ENCODE data around the gene RAE1. TPM values are rescaled to one million over a fixed set of nuclear protein-coding genes. Genes with fewer than 3 reads are reported as not detected.

RAE1 gene
- total RNA-seq, 2 experiments from 2014 or later, result 31.8 to 34.4 TPM

DNA sequence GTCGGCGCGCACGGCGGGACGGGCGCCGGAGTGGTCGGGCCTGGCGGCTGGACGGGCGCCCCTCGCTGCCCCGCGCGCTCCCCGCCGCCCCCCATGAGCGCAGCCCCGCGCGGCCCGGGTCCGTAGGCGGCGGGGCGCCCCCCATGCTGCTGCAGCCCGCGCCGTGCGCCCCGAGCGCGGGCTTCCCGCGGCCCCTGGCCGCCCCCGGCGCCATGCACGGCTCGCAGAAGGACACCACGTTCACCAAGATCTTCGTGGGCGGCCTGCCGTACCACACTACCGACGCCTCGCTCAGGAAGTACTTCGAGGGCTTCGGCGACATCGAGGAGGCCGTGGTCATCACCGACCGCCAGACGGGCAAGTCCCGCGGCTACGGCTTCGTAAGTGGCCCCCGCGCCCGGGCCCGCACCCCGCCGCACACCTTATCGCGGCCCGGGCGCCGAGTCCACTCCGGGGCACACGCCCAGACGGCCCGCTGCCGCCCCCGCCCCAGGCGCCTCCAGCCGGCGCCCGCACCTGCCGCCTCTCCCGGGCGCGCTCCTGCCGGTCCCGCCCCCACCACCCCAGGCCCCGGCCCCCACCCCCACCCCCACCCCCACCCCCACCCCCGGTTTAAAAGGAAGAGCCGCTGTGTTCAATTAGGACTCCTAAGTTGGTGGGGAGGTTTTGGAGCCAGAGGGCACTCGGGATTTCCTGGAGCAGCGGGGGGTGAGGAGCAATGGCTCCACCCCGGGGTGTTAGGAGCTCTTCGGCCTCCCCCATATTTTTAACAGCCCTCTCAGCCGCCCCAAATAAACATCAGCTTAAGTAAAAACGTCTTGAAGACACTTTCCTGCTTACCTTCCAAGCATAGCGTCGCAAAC is 40.6 kb downstream of the RAE1 start:
- Mint-ChIP-seq H3K4me1 (peaks cover 26% of the 10 kb centered on the region), H3K27ac (peak overlapping the region; percentile 87), H3K9me3 (no peaks in the 10 kb centered on the region), H3K4me3 (peak overlapping the region; percentile 89), H3K36me3 (peaks cover 29% of the 10 kb centered on the region), H3K27me3 (no peaks in the 10 kb centered on the region)
- peak; percentile 5 for ATAC-seq (ENCODE audit: low read depth)
- DNase-seq, result peak; percentile 65
- POLR2A ChIA-PET, result interaction anchor here (0.7 to 5.3 kb wide), 13 partner anchors 11 to 909 kb away, joined by 3 to 78 read pairs (median 7); partner anchors contain the start of gene ZBP1

DNA sequence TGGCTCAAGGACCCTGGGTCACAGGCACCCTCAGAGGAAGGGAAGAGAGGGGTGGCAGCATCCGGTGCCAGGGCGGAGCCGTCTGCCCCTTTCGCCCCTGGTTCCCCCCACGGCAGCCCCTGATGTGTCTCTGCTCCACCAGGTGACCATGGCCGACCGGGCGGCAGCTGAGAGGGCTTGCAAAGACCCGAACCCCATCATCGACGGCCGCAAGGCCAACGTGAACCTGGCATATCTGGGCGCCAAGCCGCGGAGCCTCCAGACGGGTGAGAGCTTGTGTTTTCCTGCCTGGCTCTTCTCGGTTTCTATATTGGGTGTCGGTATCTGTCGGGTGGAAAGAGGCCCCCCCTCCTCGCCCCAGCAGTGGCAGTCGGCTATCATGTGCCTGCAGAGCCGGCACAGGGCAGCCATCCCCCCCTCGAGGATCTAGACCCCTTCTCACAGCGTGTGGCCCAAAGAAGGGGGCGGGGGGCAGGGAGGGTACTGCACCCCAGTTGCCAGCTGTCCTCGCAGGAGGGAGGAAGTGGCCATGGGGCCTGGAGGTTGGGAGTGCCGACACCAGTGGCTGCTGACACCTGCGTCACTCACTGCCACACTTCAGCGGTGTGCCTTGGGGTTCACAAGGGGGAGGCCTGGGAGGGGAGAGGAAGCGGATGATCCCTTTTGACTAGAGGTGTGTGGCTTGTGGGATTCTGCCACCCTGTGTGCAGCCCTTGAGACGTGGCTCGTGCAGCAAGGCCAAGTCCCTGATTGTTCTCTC is 41.6 kb downstream of the RAE1 start:
- H3K4me1 Mint-ChIP-seq, result peaks cover 35% of the 10 kb centered on the region
- peak; percentile 67 for ATAC-seq (ENCODE audit: low read depth)
- POLR2A ChIA-PET, result interaction anchor here (0.8 to 5.3 kb wide), 13 partner anchors 9 to 241 kb away, joined by 3 to 78 read pairs (median 4); partner anchors contain the start of gene ZBP1
- peaks cover 38% of the 10 kb centered on the region for H3K36me3 Mint-ChIP-seq
- no peaks in the 10 kb centered on the region for H3K27me3 Mint-ChIP-seq
- H3K27ac Mint-ChIP-seq, result peak overlapping the region; percentile 87
- DNase-seq, result peak; percentile 84
- peak overlapping the region; percentile 89 for H3K4me3 Mint-ChIP-seq
- H3K9me3 Mint-ChIP-seq, result no peaks in the 10 kb centered on the region

DNA sequence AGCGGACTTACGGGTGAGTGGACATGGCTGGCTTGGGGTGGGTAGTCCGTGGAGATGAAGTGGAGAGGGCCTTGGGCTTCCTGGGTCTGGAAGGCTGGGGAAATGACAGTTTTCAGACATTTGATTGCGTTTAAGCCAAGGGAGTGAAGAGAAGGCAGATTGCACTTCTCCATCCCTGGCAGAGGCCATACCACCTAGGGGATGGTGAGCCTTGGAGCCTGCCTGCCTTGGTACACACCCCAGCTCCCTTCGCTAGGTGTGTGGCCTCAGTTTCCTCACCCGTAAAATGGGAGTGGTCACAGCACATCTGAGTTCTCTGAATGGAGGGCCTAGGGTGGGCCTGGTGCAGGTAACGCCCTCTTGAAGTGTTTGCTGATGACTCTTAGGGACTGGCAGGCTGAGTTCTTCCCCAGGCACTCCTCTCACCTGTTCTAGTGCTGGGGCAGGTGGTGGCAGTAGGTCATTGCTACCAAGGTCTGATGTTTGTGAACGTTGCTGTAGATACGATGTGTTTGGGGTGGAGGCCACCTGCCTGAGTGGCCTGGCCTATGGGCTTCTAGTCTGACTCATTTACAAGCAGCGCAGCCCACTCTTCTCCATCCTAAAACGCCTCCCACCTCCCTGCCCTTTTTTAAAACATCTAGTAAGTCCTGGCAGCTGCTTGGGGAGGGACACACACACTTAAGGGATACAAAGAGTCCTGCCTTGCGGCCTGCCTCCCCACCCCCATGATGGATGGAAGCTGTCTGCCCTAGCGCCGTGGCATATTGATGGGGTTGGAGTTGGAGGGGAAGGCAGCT is 42.5 kb downstream of the RAE1 start:
- no peaks in the 10 kb centered on the region for H3K27me3 Mint-ChIP-seq
- H3K36me3 Mint-ChIP-seq, result peaks cover 40% of the 10 kb centered on the region
- H3K4me3 Mint-ChIP-seq, result peak overlapping the region; percentile 89
- POLR2A ChIA-PET, result interaction anchor here (0.8 to 5.3 kb wide), 8 partner anchors 10 to 226 kb away, joined by 3 to 78 read pairs (median 7); partner anchors contain the start of gene ZBP1
- no peaks in the 10 kb centered on the region for H3K9me3 Mint-ChIP-seq
- peaks cover 40% of the 10 kb centered on the region for H3K4me1 Mint-ChIP-seq
- ATAC-seq (ENCODE audit: low read depth) (no peak), DNase-seq (no peak)
- peak overlapping the region; percentile 87 for H3K27ac Mint-ChIP-seq

DNA sequence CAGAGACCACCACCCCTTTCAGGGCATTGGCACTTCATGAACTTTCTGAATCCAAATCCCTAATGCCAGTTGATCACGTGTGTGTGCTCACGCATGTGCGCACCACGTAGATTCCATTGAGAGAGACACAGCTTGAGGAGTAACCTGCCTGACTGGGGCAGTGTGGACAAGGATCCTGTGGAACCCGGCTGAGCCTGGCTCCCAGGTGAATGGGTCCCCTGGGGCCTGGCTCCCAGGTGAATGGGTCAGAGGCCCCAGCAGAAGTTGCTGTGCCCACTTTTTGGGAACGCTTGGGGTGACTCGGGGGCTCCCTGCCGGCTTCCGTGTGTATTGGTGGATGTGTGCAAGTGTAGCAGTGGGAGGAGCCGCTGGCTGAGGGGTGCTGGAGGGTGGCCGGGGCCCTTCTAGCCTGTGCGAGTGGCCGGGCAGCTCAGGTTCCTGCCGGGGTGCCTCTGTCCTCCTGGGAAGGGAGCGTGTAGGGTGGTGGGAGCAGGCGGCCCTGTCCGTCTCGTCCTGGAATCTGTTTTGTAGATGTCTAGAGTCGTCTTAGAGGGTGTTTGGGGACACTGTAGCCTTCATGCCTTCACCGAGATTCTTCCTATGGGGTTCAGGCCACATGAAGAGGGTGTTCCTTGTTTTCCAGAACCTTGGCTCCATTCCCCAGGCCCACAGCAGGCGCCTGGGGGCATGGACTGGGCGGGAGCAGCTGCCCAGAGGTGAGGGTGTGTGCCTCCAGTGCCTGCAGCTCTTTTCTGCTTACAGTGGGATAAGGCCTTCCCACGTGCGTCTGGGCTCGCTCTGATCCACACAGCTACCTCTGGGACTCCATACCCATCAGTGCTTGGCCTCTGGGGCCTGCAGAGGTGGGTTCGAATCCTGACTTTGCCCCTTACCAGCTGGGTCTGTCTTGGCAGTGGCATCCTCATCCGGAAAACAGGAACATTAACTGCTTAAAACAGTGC is 43.3 kb downstream of the RAE1 start:
- H3K27me3 Mint-ChIP-seq, result no peaks in the 10 kb centered on the region
- no peak for DNase-seq
- peak overlapping the region; percentile 89 for H3K4me3 Mint-ChIP-seq
- no peaks in the 10 kb centered on the region for H3K9me3 Mint-ChIP-seq
- POLR2A ChIA-PET, result interaction anchor here (1.4 to 5.3 kb wide), 2 partner anchors 39 to 225 kb away, joined by 3 to 78 read pairs; no protein-coding TSS in a partner anchor
- ATAC-seq (ENCODE audit: low read depth), result no peak
- H3K4me1 Mint-ChIP-seq, result peaks cover 49% of the 10 kb centered on the region
- H3K36me3 Mint-ChIP-seq, result peaks cover 46% of the 10 kb centered on the region
- H3K27ac Mint-ChIP-seq, result no peak overlapping the region

GRCh38 chr20:57395111-57395966 is 44.3 kb downstream of the RAE1 start:
- no peak overlapping the region for H3K27ac Mint-ChIP-seq
- DNase-seq, result no peak
- POLR2A ChIA-PET, result interaction anchor here (5.4 kb wide), 1 partner anchor 38 kb away, joined by 76 read pairs; no protein-coding TSS in a partner anchor
- no peaks in the 10 kb centered on the region for H3K27me3 Mint-ChIP-seq
- no peak for ATAC-seq (ENCODE audit: low read depth)
- no peaks in the 10 kb centered on the region for H3K9me3 Mint-ChIP-seq
- H3K4me1 Mint-ChIP-seq, result peaks cover 45% of the 10 kb centered on the region
- H3K4me3 Mint-ChIP-seq, result no peak overlapping the region
- H3K36me3 Mint-ChIP-seq, result peaks cover 50% of the 10 kb centered on the region

- H3K36me3 Mint-ChIP-seq, result peaks cover 53% of the 10 kb centered on the region
- POLR2A ChIA-PET, result interaction anchor here (5.4 kb wide), 1 partner anchor 37 kb away, joined by 76 read pairs; no protein-coding TSS in a partner anchor
- peaks cover 47% of the 10 kb centered on the region for H3K4me1 Mint-ChIP-seq
- H3K27ac Mint-ChIP-seq, result no peak overlapping the region
- no peaks in the 10 kb centered on the region for H3K9me3 Mint-ChIP-seq
- no peak overlapping the region for H3K4me3 Mint-ChIP-seq
- ATAC-seq (ENCODE audit: low read depth), result no peak
- DNase-seq, result no peak
- H3K27me3 Mint-ChIP-seq, result no peaks in the 10 kb centered on the region
Observed at GRCh38 chr20:57396212-57396983, 45.3 kb downstream of the RAE1 start.

DNA sequence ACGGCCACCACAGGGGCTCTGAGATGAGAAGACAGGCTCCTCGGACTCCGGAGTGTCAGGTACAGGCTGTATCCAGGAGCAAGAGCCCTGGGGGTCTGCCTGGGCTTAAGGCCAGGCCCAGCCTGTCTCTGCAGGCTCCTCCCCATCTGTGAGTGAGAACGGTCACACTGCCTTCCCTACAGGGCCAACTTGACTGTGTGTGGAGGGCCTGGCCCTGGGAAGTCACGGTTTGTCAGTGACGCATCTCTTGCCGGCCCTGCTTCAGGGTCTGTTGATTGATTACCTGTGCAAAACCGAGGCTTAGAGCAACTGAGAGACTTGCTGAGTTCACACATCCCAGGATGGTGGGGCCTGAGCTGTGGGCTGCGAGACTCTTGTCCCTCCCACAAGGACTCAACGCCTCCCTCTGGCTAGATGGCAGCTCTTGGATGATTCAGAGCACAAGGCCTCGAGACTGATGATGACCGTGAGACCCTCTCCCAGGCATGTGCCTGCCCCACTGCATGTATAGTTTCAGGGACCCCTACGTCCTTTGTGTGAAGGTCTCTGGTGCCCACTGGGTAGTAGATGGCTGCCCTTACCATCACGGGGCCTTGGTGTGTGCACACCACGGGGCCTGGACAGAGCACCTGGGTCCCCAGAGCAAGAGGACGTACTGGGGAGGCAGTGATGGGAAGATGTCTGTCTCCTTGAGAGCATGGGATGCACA is 46.1 kb downstream of the RAE1 start:
- H3K27ac Mint-ChIP-seq, result peak overlapping the region; percentile 84
- peaks cover 59% of the 10 kb centered on the region for H3K36me3 Mint-ChIP-seq
- peak overlapping the region; percentile 83 for H3K4me3 Mint-ChIP-seq
- peaks cover 53% of the 10 kb centered on the region for H3K4me1 Mint-ChIP-seq
- DNase-seq (no peak), ATAC-seq (ENCODE audit: low read depth) (no peak)
- H3K9me3 Mint-ChIP-seq, result no peaks in the 10 kb centered on the region
- H3K27me3 Mint-ChIP-seq, result no peaks in the 10 kb centered on the region
- POLR2A ChIA-PET, result interaction anchor here (0.8 to 5.4 kb wide), 8 partner anchors 9 to 221 kb away, joined by 3 to 76 read pairs (median 4); no protein-coding TSS in a partner anchor

DNA sequence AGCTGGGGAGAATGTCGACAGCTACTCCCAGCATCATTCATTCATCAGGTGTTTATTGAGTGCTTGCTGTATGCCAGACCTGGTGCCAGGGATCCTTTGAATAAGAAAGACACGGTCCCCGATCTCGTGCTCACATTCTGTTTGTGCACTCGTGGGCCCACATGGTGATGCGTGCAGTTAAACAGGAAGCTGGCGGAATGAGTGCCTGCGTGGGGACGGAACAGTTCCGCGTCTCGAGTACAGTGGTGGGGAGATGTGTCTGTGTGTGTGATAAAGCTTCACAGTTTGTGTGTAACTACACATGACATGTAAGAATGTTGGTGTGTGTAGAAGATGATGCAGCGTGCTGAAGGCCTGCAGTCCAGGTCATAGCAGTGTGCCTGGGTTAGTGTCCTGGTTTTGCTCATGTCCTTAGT is 46.6 kb downstream of the RAE1 start:
- Mint-ChIP-seq H3K36me3 (peaks cover 61% of the 10 kb centered on the region), H3K27ac (peak overlapping the region; percentile 84), H3K4me1 (peaks cover 54% of the 10 kb centered on the region), H3K4me3 (peak overlapping the region; percentile 83), H3K27me3 (no peaks in the 10 kb centered on the region), H3K9me3 (no peaks in the 10 kb centered on the region)
- peak; percentile 3 for ATAC-seq (ENCODE audit: low read depth)
- POLR2A ChIA-PET, result interaction anchor here (0.8 to 5.4 kb wide), 14 partner anchors 8 to 222 kb away, joined by 3 to 76 read pairs (median 4); partner anchors contain the start of gene ZBP1
- no peak for DNase-seq

GRCh38 chr20:57398231-57398821 is 47.3 kb downstream of the RAE1 start:
- peak; percentile 82 for DNase-seq
- H3K36me3 Mint-ChIP-seq, result peaks cover 61% of the 10 kb centered on the region
- H3K4me1 Mint-ChIP-seq, result peaks cover 53% of the 10 kb centered on the region
- H3K9me3 Mint-ChIP-seq, result no peaks in the 10 kb centered on the region
- no peaks in the 10 kb centered on the region for H3K27me3 Mint-ChIP-seq
- peak overlapping the region; percentile 83 for H3K4me3 Mint-ChIP-seq
- peak overlapping the region; percentile 84 for H3K27ac Mint-ChIP-seq
- ATAC-seq (ENCODE audit: low read depth), result peak; percentile 81
- POLR2A ChIA-PET, result interaction anchor here (0.5 to 5.4 kb wide), 18 partner anchors 9 to 1011 kb away, joined by 3 to 76 read pairs (median 4); partner anchors contain the start of gene ZBP1
